ENCODE measurements around the gene NOD1. TPM values are rescaled to one million over a fixed set of nuclear protein-coding genes. Genes with fewer than 3 reads are reported as not detected.

NOD1 gene
- total RNA-seq, 1 donor from 2014 or later = 13.0 TPM

DNA sequence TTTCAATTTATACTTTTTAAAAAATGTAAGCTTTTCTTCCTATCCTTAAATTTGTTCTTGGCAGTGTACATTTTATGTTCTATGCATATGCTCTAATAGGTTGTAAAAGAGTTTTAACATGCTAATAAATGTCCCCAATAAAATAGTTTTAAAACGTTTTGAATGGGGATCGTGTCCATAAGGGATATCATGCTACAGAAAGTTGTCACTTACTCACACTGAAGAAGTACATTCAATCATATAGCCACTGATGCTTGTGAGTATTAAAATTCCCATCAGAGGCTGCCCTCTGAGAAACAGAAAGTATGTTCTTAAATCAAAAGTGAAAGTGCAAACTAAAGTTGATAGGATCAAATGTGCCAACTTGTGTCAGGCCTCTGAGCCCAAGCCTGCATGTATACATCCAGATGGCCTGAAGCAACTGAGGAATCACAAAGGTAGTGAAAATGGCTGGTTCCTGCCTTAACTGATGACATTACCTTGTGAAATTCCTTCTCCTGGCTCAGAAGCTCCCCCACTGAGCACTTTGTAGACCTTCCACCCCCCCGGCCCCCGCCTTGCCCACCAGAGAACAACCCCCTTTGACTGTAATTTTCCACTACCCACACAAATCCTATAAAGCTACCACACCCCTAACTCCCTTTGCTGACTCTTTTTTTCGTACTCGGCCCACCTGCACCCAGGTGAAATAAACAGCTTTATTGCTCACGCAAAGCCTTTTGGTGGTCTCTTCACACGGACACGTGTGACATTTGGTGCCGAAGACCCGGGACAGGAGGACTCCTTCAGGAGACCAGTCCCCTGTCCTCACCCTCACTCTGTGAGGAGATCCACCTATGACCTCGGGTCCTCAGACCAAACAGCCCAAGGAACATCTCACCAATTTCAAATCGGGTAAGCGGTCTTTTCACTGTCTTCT is 877 bp upstream of the NOD1 start:
- H3K9ac ChIP-seq (ENCODE audit: low read depth in 1 of 3, low read length in 3 of 3) = peak overlapping the region; percentile 84 to 90 (median 87)

DNA sequence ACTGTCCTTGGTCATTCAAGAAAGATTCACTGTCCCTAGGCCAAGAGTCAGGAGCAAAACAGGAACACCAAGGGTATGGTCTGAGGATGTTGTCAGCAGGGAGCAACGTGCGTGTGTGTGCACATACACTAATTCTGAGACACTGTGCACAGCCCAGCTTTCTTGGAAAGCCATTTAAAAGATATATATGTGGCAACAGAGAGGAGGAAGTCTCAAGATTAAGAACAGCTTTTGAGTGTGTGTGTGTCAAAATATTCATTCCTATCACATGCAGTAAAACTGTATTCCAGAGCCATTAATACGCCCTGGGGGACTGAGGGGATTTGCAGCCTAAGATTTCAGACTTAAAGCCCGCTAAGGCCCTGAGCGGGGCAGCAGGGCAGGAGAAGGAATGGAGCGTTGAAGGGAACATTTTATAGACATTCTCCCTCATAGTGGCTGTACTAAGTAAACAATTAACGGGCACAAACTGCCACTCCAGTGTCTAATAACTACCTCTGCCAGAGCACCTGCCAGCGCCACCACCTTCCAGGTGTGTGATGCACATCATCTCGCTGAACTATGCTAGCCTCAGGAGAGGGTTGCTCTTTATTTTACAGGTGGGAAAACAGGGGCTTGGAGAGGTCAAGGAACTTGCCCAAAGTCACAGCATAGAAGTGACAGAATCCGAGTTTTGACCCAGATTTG is 2.0 kb downstream of the NOD1 start:
- H3K27me3 ChIP-seq (ENCODE audit: control insufficient read depth in 3 of 3, insufficient read depth in 3 of 3, low read length in 3 of 3) = no peaks in the 10 kb centered on the region
- H3K4me3 ChIP-seq (ENCODE audit: low read length in 3 of 3) = peak overlapping the region in 1 of 3 donors; percentile 31
- peaks cover 40 to 63% (median 46%) of the 10 kb centered on the region in 3 donors for H3K4me1 ChIP-seq (ENCODE audit: control insufficient read depth in 3 of 3, insufficient read depth in 3 of 3, low read length in 3 of 3)
- peak overlapping the region; percentile 88 for H3K27ac ChIP-seq (ENCODE audit: low read depth, low read length)
- H3K36me3 ChIP-seq (ENCODE audit: control insufficient read depth in 3 of 3, insufficient read depth in 3 of 3, low read length in 3 of 3) = no peaks in the 10 kb centered on the region
- H3K9me3 ChIP-seq (ENCODE audit: control insufficient read depth in 3 of 3, low read length in 3 of 3) = no peaks in the 10 kb centered on the region
- no peak overlapping the region for H3K9ac ChIP-seq (ENCODE audit: low read depth in 1 of 3, low read length in 3 of 3)

More for the DNA sequence above, 877 bp upstream of the NOD1 start:
- H3K4me3 ChIP-seq (ENCODE audit: low read length in 3 of 3) = peak overlapping the region; percentile 85 to 86 (median 85)
- no peaks in the 10 kb centered on the region for H3K27me3 ChIP-seq (ENCODE audit: control insufficient read depth in 3 of 3, insufficient read depth in 3 of 3, low read length in 3 of 3)
- H3K36me3 ChIP-seq (ENCODE audit: control insufficient read depth in 3 of 3, insufficient read depth in 3 of 3, low read length in 3 of 3) = no peaks in the 10 kb centered on the region
- H3K9me3 ChIP-seq (ENCODE audit: control insufficient read depth in 3 of 3, low read length in 3 of 3) = no peaks in the 10 kb centered on the region
- H3K27ac ChIP-seq (ENCODE audit: low read depth, low read length) = peak overlapping the region; percentile 88
- peaks cover 21 to 38% (median 25%) of the 10 kb centered on the region in 3 donors for H3K4me1 ChIP-seq (ENCODE audit: control insufficient read depth in 3 of 3, insufficient read depth in 3 of 3, low read length in 3 of 3)

- H3K9ac ChIP-seq (ENCODE audit: low read depth in 1 of 3, low read length in 3 of 3) = no peak overlapping the region
- peak overlapping the region; percentile 58 for H3K27ac ChIP-seq (ENCODE audit: low read depth, low read length)
- H3K4me1 ChIP-seq (ENCODE audit: control insufficient read depth in 3 of 3, insufficient read depth in 3 of 3, low read length in 3 of 3) = peaks cover 50 to 73% (median 56%) of the 10 kb centered on the region in 3 donors
- no peaks in the 10 kb centered on the region for H3K27me3 ChIP-seq (ENCODE audit: control insufficient read depth in 3 of 3, insufficient read depth in 3 of 3, low read length in 3 of 3)
- H3K36me3 ChIP-seq (ENCODE audit: control insufficient read depth in 3 of 3, insufficient read depth in 3 of 3, low read length in 3 of 3) = no peaks in the 10 kb centered on the region
- H3K4me3 ChIP-seq (ENCODE audit: low read length in 3 of 3) = no peak overlapping the region
- H3K9me3 ChIP-seq (ENCODE audit: control insufficient read depth in 3 of 3, low read length in 3 of 3) = no peaks in the 10 kb centered on the region
Measured at GRCh38 chr7:30475580-30475979, 3.0 kb downstream of the NOD1 start.

GRCh38 chr7:30474893-30475292 is 3.7 kb downstream of the NOD1 start:
- Histone ChIP-seq H3K4me3 (ENCODE audit: low read length in 3 of 3) (no peak overlapping the region), H3K36me3 (ENCODE audit: control insufficient read depth in 3 of 3, insufficient read depth in 3 of 3, low read length in 3 of 3) (no peaks in the 10 kb centered on the region), H3K9me3 (ENCODE audit: control insufficient read depth in 3 of 3, low read length in 3 of 3) (no peaks in the 10 kb centered on the region), H3K4me1 (ENCODE audit: control insufficient read depth in 3 of 3, insufficient read depth in 3 of 3, low read length in 3 of 3) (peaks cover 57 to 80% (median 63%) of the 10 kb centered on the region in 3 donors), H3K9ac (ENCODE audit: low read depth in 1 of 3, low read length in 3 of 3) (peak overlapping the region in 1 of 3 donors; percentile 4), H3K27me3 (ENCODE audit: control insufficient read depth in 3 of 3, insufficient read depth in 3 of 3, low read length in 3 of 3) (no peaks in the 10 kb centered on the region), H3K27ac (ENCODE audit: low read depth, low read length) (peak overlapping the region; percentile 58)

GRCh38 chr7:30474485-30474884 is 4.1 kb downstream of the NOD1 start:
- H3K4me1 ChIP-seq (ENCODE audit: control insufficient read depth in 3 of 3, insufficient read depth in 3 of 3, low read length in 3 of 3) = peaks cover 61 to 84% (median 67%) of the 10 kb centered on the region in 3 donors
- H3K27me3 ChIP-seq (ENCODE audit: control insufficient read depth in 3 of 3, insufficient read depth in 3 of 3, low read length in 3 of 3) = no peaks in the 10 kb centered on the region
- H3K36me3 ChIP-seq (ENCODE audit: control insufficient read depth in 3 of 3, insufficient read depth in 3 of 3, low read length in 3 of 3) = no peaks in the 10 kb centered on the region
- H3K9ac ChIP-seq (ENCODE audit: low read depth in 1 of 3, low read length in 3 of 3) = no peak overlapping the region
- no peak overlapping the region for H3K4me3 ChIP-seq (ENCODE audit: low read length in 3 of 3)
- no peaks in the 10 kb centered on the region for H3K9me3 ChIP-seq (ENCODE audit: control insufficient read depth in 3 of 3, low read length in 3 of 3)
- H3K27ac ChIP-seq (ENCODE audit: low read depth, low read length) = peak overlapping the region; percentile 58

- no peaks in the 10 kb centered on the region for H3K36me3 ChIP-seq (ENCODE audit: control insufficient read depth in 3 of 3, insufficient read depth in 3 of 3, low read length in 3 of 3)
- no peaks in the 10 kb centered on the region for H3K9me3 ChIP-seq (ENCODE audit: control insufficient read depth in 3 of 3, low read length in 3 of 3)
- peak overlapping the region; percentile 58 for H3K27ac ChIP-seq (ENCODE audit: low read depth, low read length)
- H3K27me3 ChIP-seq (ENCODE audit: control insufficient read depth in 3 of 3, insufficient read depth in 3 of 3, low read length in 3 of 3) = no peaks in the 10 kb centered on the region
- H3K9ac ChIP-seq (ENCODE audit: low read depth in 1 of 3, low read length in 3 of 3) = no peak overlapping the region
- H3K4me1 ChIP-seq (ENCODE audit: control insufficient read depth in 3 of 3, insufficient read depth in 3 of 3, low read length in 3 of 3) = peaks cover 67 to 84% (median 72%) of the 10 kb centered on the region in 3 donors
- no peak overlapping the region for H3K4me3 ChIP-seq (ENCODE audit: low read length in 3 of 3)
Measured at GRCh38 chr7:30473903-30474302, 4.7 kb downstream of the NOD1 start.

GRCh38 chr7:30472784-30473775 is 5.5 kb downstream of the NOD1 start:
- Histone ChIP-seq H3K4me3 (ENCODE audit: low read length in 3 of 3) (no peak overlapping the region), H3K36me3 (ENCODE audit: control insufficient read depth in 3 of 3, insufficient read depth in 3 of 3, low read length in 3 of 3) (no peaks in the 10 kb centered on the region), H3K9me3 (ENCODE audit: control insufficient read depth in 3 of 3, low read length in 3 of 3) (no peaks in the 10 kb centered on the region), H3K4me1 (ENCODE audit: control insufficient read depth in 3 of 3, insufficient read depth in 3 of 3, low read length in 3 of 3) (peaks cover 74 to 88% (median 78%) of the 10 kb centered on the region in 3 donors), H3K27me3 (ENCODE audit: control insufficient read depth in 3 of 3, insufficient read depth in 3 of 3, low read length in 3 of 3) (no peaks in the 10 kb centered on the region), H3K9ac (ENCODE audit: low read depth in 1 of 3, low read length in 3 of 3) (no peak overlapping the region), H3K27ac (ENCODE audit: low read depth, low read length) (peak overlapping the region; percentile 77)

DNA sequence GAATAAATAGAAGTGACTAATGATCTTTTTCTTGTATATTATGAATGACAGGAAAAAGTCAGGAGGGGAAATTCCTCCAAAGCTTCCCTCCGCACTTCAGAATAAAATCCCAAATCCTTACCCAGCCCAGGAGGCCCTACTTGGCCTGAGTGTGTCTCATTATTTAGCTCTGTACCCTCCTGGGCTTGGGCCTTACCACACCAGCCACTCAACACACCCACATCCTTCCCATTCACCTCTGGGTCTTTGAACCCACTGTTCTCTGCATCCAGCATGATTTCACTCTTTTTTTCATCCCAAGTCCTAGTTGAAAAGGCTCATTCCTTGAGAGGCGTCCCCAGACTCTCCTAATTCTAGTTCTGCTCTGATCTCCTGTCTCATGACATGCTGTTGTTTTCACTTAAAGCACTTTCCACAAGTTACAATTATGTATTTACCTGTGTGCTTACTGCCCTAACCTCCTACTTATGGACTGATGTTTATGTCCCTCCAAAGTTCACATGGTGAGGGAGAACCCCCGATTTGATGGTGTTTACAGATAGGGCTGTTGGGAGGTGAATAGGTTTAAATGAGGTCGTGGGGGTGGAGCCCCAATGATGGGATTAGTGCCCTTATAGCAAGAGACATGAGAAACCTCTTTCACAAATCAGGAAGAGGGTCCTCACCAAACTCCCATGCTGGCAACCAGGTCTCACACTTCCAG is 6.4 kb downstream of the NOD1 start:
- H3K4me1 ChIP-seq (ENCODE audit: control insufficient read depth in 3 of 3, insufficient read depth in 3 of 3, low read length in 3 of 3) = peaks cover 70 to 80% (median 74%) of the 10 kb centered on the region in 3 donors
- no peaks in the 10 kb centered on the region for H3K36me3 ChIP-seq (ENCODE audit: control insufficient read depth in 3 of 3, insufficient read depth in 3 of 3, low read length in 3 of 3)
- no peaks in the 10 kb centered on the region for H3K9me3 ChIP-seq (ENCODE audit: control insufficient read depth in 3 of 3, low read length in 3 of 3)
- H3K9ac ChIP-seq (ENCODE audit: low read depth in 1 of 3, low read length in 3 of 3) = no peak overlapping the region
- no peaks in the 10 kb centered on the region for H3K27me3 ChIP-seq (ENCODE audit: control insufficient read depth in 3 of 3, insufficient read depth in 3 of 3, low read length in 3 of 3)
- peak overlapping the region; percentile 77 for H3K27ac ChIP-seq (ENCODE audit: low read depth, low read length)
- H3K4me3 ChIP-seq (ENCODE audit: low read length in 3 of 3) = no peak overlapping the region

DNA sequence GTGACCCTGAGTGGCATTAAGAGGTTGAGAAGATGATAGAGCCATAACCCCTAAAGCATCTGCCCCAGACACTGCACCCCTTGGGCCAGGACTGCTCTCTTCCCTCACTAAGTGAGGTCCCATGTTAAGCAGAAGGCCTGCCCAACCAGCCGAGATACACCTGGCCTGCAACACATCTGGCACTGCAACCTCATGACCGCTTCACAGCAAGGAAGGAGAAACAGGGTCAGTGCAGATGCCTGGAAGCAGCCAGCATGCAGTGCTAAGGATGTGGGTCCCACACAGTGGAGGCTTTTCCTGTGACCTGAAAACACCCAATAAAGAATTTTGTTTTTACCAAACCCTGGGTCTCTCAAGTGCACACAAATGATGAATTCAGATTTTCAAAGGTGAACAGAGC is 7.4 kb downstream of the NOD1 start:
- no peaks in the 10 kb centered on the region for H3K36me3 ChIP-seq (ENCODE audit: control insufficient read depth in 3 of 3, insufficient read depth in 3 of 3, low read length in 3 of 3)
- no peak overlapping the region for H3K4me3 ChIP-seq (ENCODE audit: low read length in 3 of 3)
- no peaks in the 10 kb centered on the region for H3K9me3 ChIP-seq (ENCODE audit: control insufficient read depth in 3 of 3, low read length in 3 of 3)
- H3K27ac ChIP-seq (ENCODE audit: low read depth, low read length) = peak overlapping the region; percentile 77
- H3K4me1 ChIP-seq (ENCODE audit: control insufficient read depth in 3 of 3, insufficient read depth in 3 of 3, low read length in 3 of 3) = peaks cover 63 to 71% (median 70%) of the 10 kb centered on the region in 3 donors
- H3K9ac ChIP-seq (ENCODE audit: low read depth in 1 of 3, low read length in 3 of 3) = peak overlapping the region in 1 of 3 donors; percentile 11
- H3K27me3 ChIP-seq (ENCODE audit: control insufficient read depth in 3 of 3, insufficient read depth in 3 of 3, low read length in 3 of 3) = no peaks in the 10 kb centered on the region

Data from skeletal muscle tissue (tissue), 4 donors.